GM10248 (cell line): ENCODE data around the gene POT1.

Source experiments
- CTCF ChIA-PET: fragments of 300-600 bp; sonication (Branson Sonifier 250); formaldehyde crosslinking; extraction: SDS; loops from one replicate; lab custom pipeline; 2021; ENCODE audit warnings: antibody characterized with exemption; lab: Yijun Ruan, JAX
- POLR2A ChIA-PET: fragments of 350-650 bp; sonication (Branson Sonifier 250); formaldehyde crosslinking; extraction: SDS; loops from one replicate; lab custom pipeline; 2020; ENCODE audit warnings: antibody characterized with exemption; lab: Yijun Ruan, JAX
- DNase-seq: peaks from one replicate; pipeline ENCODE4 v3.0.0; 2012; ENCODE audit errors: extremely low spot score
- TF ChIP-seq, protein P1 (sequence below): IDR thresholded peaks from 2 replicates; pipeline ENCODE4 v1.5.1; 2012; ENCODE audit warnings: mild to moderate bottlenecking, low read depth; ENCODE audit errors: extremely low read depth, missing control alignments, control extremely low read depth

POT1 gene

DNA sequence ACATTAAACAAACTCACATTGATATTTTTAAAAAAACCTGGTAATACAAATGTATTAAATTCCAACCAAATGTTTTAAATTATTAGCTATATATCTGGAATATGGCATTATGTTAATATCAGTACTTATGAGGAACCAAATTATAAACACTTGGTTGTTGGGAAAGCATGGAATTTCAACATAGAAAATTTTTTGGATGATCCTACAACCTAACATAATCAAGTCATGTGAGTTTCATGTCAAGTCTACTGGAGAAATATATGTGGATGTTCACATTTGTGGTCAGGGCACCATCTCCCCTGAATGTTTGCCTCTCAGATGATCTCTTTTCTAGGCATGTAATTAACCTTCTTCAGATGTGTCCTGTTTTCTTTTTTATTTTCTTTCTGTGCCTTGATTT is 5.2 kb upstream of the POT1 start:
- ChIA-PET POLR2A (no interaction called here), CTCF (interaction anchor here (1.2 kb wide), 1 partner anchor 8 kb away, joined by 3 read pairs; no protein-coding TSS in a partner anchor)
- no peak for DNase-seq
- TF ChIP-seq, protein P1, sequence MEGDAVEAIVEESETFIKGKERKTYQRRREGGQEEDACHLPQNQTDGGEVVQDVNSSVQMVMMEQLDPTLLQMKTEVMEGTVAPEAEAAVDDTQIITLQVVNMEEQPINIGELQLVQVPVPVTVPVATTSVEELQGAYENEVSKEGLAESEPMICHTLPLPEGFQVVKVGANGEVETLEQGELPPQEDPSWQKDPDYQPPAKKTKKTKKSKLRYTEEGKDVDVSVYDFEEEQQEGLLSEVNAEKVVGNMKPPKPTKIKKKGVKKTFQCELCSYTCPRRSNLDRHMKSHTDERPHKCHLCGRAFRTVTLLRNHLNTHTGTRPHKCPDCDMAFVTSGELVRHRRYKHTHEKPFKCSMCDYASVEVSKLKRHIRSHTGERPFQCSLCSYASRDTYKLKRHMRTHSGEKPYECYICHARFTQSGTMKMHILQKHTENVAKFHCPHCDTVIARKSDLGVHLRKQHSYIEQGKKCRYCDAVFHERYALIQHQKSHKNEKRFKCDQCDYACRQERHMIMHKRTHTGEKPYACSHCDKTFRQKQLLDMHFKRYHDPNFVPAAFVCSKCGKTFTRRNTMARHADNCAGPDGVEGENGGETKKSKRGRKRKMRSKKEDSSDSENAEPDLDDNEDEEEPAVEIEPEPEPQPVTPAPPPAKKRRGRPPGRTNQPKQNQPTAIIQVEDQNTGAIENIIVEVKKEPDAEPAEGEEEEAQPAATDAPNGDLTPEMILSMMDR, result no peak

DNA sequence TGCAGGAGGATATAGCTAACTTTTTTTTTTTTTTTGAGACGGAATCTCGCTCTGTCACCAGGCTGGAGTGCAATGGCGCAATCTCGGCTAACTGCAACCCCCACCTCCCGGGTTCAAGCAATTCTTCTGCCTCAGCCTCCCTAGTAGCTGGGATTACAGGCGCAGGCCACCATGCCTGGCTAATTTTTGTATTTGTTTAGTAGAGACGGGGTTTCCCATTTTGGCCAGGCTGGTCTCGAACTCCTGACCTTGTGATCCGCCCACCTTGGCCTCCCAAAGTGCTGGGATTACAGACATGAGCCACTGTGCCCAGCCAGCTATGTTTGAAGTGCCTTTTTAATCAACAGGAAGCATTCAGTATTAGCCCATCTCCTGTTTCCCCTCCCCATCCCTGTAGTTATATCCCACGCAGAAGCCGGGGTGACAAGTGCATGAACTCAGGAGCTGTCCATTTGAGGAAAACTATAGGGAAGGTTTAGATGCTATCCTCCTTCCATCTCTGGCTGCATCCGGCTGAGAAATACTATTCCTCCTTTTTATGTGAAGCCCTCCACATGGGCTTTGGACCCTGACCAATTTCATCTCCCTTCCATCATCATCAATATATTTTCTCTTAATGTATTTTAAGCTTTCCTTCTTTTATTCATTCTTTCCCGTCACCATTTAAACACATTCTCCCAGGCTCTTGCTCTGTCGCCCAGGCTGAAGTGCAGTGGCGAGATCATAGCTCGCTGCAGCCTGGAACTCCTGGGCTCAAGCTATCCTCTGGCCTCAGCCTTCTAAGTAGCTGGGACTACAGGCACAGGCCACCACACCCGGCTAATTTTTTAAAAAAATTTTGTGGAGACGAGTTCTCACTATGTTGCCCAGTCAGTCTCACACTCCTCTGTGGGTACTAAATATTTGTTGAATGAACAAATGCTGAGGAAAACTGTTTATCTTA is 1.3 kb upstream of the POT1 start:
- ChIA-PET POLR2A (no interaction called here), CTCF (interaction anchor here (1.0 to 2.4 kb wide), 6 partner anchors 8 to 19 kb away, joined by 4 to 9 read pairs (median 4); no protein-coding TSS in a partner anchor)
- TF ChIP-seq, protein P1, result no peak
- no peak for DNase-seq

DNA sequence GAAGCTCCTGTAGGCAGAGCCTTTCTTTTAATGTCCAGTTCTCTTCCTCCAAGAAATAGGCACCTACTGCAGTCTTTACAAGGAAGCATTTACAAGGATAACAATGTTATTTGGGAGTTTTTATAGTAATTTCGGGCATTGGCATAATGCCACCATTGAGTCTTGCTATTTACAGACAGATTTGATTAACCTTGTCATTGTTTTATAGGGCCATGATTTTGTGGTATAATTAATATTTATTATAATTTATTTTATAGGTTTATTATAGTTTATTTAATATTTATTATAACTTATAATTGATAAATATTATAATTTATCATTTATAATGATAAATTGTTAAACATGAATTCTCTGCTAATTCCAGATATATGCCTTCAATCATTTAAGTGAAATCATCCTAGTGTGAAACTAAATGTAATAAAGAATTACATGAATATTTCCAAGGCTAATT is 573 bp upstream of the POT1 start:
- no peak for DNase-seq
- ChIA-PET POLR2A (interaction anchor here (1.4 kb wide), 1 partner anchor 12 kb away, joined by 6 read pairs; no protein-coding TSS in a partner anchor), CTCF (interaction anchor here (0.7 to 2.4 kb wide), 7 partner anchors 9 to 19 kb away, joined by 3 to 9 read pairs (median 4); no protein-coding TSS in a partner anchor)
- TF ChIP-seq, protein P1, result no peak

DNA sequence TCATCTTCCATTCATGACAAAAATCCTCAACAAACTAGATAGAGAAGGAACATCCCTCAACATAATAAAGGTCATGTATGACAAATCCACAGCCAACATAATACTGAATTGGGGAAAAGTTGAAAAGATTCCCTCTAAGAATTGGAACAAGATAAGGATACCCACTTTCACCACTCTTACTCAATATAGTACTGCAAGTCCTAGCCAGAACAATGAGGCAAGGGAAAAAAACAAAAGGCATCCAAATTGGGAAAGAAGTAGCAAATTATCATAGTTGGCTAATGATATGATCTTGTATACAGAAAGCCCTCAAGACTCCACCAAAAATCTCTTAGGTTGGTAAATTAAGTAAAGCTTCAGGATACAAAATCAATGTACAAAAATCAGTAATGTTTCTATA is 4.7 kb downstream of the POT1 start:
- no peak for DNase-seq
- ChIA-PET POLR2A (no interaction called here), CTCF (no interaction called here)
- TF ChIP-seq, protein P1, result no peak

DNA sequence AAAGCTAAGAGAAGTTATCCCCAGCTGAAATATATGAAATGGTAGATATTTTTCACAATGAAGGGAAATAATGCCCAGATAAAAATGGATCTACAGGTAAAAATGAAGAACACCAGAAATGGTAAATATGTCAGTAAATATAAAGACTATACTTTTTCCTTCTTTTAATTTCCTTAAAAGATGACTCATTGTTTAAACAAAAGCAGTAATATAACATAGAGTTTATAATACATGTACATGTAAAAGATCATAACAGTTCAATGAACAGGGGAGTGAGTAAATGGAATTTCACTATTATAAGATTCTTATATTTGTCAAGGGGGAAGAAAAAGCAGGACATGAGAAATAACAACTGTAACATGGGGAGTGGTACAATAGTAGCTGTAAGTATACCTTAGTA is 7.4 kb downstream of the POT1 start:
- TF ChIP-seq, protein P1, result no peak
- ChIA-PET POLR2A (no interaction called here), CTCF (interaction anchor here (1.0 kb wide), 1 partner anchor 693 kb away, joined by 3 read pairs; no protein-coding TSS in a partner anchor)
- DNase-seq, result no peak

DNA sequence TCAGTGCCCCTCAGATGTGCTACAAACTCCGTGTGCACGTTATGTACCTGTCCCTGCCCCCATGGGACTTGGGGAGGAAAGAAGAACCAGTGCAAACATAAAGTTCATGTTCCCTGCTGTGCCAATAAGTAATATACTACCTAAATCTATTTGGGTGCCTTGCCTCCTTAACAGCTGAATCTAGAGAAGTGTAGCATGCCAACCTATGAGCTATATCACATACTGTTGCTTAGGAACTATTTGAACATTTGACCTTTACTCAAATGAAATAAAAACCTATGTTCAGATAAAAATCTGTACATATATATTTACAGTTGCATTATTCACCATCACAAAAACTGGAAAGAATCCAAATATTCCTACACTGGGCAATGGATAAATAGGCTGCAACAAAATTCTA is 9.8 kb downstream of the POT1 start:
- TF ChIP-seq, protein P1, result no peak
- CTCF ChIA-PET, result interaction anchor here (1.5 to 1.7 kb wide), 3 partner anchors 10 to 16 kb away, joined by 4 to 5 read pairs (median 5); partner anchors contain the start of gene POT1

More for the DNA sequence above, 9.8 kb downstream of the POT1 start:
- POLR2A ChIA-PET, result no interaction called here
- DNase-seq, result no peak
